Caki2 (cell line): ENCODE results near the gene EML3. TPM values are rescaled to one million over a fixed set of nuclear protein-coding genes. Genes with fewer than 3 reads are reported as not detected.
"Not testable (repeated sequence)": the region's sequence is repeated elsewhere in the genome, so short reads cannot be mapped to it uniquely, and the experiment has no call there.

Experiments used
- DNase-seq: peaks from one replicate; pipeline ENCODE4 v3.0.0-alpha.2; 2015; ENCODE audit warnings: low read depth
- in situ Hi-C: cut with HindIII; loops from 2 replicates; pipeline ENCODE4 v1.10.0; 2016; ENCODE audit warnings: low sequenced_read_pairs, low pct_unique_long_range_greater_than_20kb, mixed read lengths
- total RNA-seq: library from RNA; depleted of rRNA; stranded (reverse); fragments of >200 nt; shearing (Covaris generic); gene quantifications from 2 replicates; pipeline ENCODE4 v1.2.3, GENCODE V29; 2014; ENCODE audit warnings: low replicate concordance; rRNA removed

EML3 gene, protein sequence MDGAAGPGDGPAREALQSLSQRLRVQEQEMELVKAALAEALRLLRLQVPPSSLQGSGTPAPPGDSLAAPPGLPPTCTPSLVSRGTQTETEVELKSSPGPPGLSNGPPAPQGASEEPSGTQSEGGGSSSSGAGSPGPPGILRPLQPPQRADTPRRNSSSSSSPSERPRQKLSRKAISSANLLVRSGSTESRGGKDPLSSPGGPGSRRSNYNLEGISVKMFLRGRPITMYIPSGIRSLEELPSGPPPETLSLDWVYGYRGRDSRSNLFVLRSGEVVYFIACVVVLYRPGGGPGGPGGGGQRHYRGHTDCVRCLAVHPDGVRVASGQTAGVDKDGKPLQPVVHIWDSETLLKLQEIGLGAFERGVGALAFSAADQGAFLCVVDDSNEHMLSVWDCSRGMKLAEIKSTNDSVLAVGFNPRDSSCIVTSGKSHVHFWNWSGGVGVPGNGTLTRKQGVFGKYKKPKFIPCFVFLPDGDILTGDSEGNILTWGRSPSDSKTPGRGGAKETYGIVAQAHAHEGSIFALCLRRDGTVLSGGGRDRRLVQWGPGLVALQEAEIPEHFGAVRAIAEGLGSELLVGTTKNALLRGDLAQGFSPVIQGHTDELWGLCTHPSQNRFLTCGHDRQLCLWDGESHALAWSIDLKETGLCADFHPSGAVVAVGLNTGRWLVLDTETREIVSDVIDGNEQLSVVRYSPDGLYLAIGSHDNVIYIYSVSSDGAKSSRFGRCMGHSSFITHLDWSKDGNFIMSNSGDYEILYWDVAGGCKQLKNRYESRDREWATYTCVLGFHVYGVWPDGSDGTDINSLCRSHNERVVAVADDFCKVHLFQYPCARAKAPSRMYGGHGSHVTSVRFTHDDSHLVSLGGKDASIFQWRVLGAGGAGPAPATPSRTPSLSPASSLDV
- 16.1 and 19.3 TPM in 2 replicates for total RNA-seq

GRCh38 chr11:62612366-62613290 lies at the start of gene EML3, which contains the start of gene ROM1:
Gene EML3, minus strand, starts transcription at chr11:62612775. Its CDS starts 318 bp downstream, at chr11:62612457.
Gene ROM1, plus strand, starts transcription at chr11:62613257. Its CDS starts 25 bp downstream, at chr11:62613282.
- in situ Hi-C loops: no loop called here
- peak; percentile 68 for DNase-seq

DNA sequence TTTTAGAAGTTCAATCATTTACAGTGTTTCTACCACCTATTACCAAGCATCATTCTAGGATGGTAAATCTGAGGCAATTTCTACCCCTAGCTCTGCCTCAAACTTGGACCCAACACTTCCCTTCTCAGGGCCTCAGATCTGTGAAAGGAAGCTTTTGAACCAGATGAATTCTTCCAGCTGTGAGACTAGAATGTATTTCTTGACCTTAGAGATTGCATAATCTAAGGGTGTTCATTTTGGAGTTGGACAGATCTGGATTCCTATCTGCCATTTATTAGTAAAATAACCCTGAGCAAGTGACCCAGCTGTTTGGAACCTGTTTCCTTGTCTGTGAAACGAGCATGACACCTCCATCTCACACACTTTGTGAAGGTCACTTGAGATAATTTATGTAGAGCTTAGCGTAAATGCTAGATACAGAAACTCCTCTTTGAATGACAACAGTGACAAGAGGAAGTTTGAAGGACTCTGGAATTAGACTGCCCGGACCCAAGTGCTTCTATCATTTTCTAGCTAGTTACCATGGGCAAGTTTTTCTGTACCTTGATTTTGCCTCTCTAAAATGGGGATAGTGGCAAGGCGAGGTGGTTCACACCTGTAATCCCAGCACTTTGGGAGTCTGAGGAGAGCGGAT lies 44.3 kb upstream of the EML3 start:
- in situ Hi-C loops: no loop called here
- no peak for DNase-seq

DNA sequence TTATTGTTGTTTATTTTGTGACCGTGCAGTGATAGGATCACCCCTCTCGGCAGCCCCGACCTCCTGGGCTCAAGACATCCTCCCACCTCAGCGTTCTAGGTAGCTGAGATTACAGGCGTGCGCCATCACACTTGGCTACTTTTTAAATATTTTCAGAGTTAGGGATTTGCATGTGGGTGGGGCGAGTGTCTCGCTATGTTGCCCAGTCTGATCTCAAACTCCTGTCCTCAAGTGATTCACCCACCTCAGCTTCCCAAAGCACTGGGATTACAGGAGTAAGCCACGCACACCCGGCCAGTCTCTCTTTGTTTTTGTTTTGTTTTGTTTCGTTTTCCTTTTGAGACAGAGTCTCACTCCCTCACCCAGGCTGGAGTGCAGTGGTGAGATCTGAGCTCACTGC lies 41.7 kb upstream of the EML3 start:
- in situ Hi-C loops: no loop called here
- no peak for DNase-seq

DNA sequence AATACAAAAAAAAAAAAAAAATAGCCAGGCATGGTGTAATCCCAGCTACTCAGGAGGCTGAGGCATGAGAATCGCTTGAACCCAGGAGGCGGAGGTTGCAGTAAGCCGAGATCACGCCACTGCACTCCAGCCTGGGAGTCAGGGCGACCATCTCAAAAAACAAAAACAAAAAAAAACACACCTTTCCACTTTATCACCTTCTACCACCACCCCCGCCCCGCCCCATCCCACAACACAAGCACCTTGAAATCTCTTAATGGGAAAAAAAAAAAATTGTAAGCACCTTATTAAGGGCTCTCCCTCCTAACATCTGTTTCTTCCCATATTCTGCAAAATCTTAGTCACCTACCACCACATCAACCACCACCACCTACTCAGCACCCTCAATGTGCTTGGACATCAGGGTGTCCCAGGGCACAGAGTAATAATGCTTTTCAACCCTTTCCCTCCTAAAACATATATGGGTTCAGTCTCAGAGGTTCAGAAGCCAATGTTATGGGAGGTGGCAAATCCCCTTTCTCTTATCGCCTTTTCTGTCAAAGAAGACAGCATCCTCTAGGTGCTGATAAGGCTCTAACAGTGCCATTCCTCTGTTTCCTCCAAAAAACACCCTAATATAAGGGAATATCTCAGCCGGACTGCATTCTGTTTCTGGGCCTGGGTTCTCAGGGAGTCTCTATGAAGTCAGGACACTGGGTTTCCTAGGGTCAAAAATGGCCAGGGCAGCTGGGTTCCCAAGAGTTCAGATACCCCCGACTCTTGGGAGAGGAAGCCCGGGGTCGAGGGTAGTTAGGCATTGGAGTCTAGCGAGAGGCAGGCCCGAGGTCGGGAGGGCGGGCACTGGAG lies 39.8 kb upstream of the EML3 start:
- no peak for DNase-seq
- in situ Hi-C loops: no loop called here

GRCh38 chr11:62650283-62650682 lies 37.7 kb upstream of the EML3 start:
- DNase-seq, in situ Hi-C loops: not testable (repeated sequence)

DNA sequence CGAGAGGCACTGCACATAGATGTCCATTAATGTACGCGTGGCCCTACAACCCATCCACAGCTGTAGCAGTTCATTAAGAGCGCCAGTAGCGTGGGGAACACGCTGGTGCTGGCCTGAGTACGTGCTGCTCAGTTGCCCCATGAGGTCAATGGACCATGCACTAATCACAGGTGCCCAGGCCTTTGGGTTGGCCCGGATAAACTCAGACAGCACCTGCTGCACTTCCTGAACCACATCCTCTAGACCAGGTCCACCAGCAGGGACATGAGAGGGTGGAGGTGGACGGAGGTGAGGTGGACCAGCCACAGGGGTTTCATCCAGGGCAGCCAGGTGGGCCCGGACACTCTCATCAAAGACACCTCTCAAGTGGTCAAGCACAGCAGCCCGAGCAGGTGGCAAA lies 36.9 kb upstream of the EML3 start:
- in situ Hi-C loops: no loop called here
- no peak for DNase-seq

DNA sequence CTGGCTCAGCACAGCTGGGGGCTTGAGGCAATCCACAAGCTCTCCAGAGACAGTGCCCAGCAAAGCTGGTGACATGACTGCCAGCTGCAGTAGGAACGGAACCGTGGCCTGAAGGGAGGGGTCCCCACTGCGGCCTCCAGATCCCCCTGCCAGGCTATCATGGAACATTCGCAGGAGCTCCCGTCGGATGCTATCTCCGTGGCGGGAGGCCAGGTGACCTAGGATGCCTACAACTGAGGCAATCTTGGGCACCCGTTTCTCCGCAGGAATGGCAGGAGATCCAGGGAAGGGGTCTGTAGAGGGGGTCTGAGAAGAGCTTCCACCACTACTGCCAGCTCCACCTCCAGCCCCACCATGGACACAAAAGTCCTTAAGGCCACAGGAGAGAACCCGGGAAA lies 36.4 kb upstream of the EML3 start:
- in situ Hi-C loops: no loop called here
- DNase-seq: no peak

- no peak for DNase-seq
- in situ Hi-C loops: no loop called here
Observed at GRCh38 chr11:62648185-62648966, 35.8 kb upstream of the EML3 start.

GRCh38 chr11:62647609-62648005 lies 35.0 kb upstream of the EML3 start:
- in situ Hi-C loops: no loop called here

DNA sequence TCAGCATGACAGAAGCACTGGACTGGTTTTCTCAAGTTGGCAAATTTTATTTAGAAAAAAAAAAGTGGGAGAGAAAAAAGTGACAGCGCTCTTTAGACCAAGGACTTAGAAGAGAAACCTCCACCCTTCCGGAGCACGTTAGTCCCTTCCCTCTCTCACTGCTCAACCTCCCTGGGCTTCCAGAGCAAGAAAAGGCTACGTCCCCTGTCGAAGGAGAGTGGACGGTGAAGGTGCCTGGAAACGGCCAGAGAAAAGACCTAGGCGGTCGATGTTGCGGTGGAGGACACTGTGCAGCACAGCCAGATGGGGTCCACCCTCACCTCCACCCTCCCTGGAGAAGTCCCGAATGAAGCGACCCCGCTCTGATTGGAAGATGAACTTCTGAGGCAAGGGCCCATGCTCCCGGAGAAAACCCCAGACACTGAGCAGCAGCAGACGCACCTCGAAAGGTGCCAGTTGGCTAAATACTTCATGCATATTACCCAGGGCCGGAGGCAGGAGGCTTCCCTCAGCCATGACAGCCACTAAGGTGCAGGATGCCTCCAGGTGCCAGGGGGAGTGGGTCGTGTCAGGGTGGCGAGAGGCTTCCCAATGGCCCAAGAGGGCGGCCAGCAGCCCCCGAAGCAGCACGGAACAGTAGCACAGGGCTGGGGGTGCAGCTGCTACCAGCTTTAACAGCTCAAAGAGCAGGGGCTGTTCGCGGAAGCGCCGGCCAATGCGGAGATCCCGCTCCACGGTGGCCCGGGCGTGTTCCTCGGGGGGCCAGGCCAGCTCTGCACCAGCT lies 34.4 kb upstream of the EML3 start:
- no peak for DNase-seq
- in situ Hi-C loops: no loop called here

More at GRCh38 chr11:62647609-62648005, 35.0 kb upstream of the EML3 start:
- no peak for DNase-seq

- in situ Hi-C loops: no loop called here
- DNase-seq: peak; percentile 90
Observed at GRCh38 chr11:62645946-62646824, 33.6 kb upstream of the EML3 start, which contains the start of gene GANAB. Gene GANAB, minus strand, starts transcription at chr11:62646613. Its CDS starts 14 bp downstream, at chr11:62646599.

DNA sequence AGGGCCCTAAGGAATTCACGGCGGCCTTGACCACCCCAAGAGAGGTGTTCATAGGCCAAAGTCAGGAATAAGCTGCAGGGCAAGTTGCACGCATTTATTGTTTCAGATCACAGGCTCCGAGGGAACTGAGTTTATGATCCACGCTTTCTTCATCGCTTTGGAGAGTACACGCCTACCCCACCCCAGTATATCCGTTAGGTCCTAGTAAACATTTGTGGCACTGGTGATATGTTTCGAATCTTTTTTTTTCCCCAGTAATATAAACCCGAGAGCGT lies 33.0 kb upstream of the EML3 start:
- in situ Hi-C loops: no loop called here

DNA sequence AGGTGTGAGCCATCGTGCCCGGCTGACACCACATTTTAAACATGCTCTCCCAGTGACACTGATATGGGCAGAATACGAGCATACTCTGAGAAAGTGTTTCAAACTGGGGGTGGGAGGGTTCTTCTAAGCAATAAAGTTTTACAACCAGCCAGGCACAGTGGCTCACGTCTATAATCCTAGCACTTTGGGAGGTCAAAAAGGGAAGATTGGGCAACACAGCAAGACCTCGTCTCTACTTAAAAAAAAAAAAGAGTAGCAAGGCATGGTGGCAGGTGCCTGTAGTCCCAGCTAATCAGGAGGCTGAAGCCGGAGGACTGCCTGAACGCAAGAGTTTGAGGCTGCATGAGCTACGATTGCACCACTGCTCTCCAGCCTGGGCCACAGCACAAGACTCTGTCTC lies 31.6 kb upstream of the EML3 start:
- in situ Hi-C loops: no loop called here
- DNase-seq: no peak

More for the DNA sequence above, 33.0 kb upstream of the EML3 start:
- no peak for DNase-seq

GRCh38 chr11:62632492-62632891 lies 19.9 kb upstream of the EML3 start:
- in situ Hi-C loops: no loop called here

DNA sequence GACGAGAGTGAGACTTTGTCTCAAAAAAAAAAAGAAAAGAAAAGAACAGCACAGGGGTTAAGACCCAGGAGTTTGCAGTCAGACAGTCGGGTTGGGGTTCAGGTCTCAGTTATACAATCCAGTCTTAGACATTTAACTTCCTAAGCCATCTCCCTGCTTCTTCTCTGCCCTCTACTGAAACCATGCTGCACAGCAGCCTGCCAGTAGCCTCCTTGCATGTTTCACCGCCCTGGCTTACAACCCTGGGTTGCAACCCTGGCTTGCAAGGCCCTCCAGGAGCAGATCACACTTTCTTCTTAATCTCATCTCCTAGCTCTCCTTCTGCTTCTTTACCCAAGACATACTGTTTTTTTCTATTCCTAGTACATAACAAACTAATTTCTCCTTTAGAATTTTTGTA lies 15.1 kb upstream of the EML3 start:
- in situ Hi-C loops: no loop called here

More at GRCh38 chr11:62632492-62632891, 19.9 kb upstream of the EML3 start:
- no peak for DNase-seq

More for the DNA sequence above, 15.1 kb upstream of the EML3 start:
- no peak for DNase-seq
